Testis (tissue), 2 donors: Measurements from ENCODE around the gene HOXB3.

Experiments
- CTCF ChIP-seq, 3 experiments: fragments of 450-650 bp in 2 of 3; fragments of 200-600 bp in 1 of 3; sonication (generic) in 1 of 3; IDR thresholded peaks; one replicate each; pipeline ENCODE4 v1.5.1; 2016 to 2019; ENCODE audit warnings: antibody characterized with exemption in 3 of 3, mild to moderate bottlenecking in 2 of 3, moderate library complexity in 1 of 3
- POLR2A ChIP-seq: fragments of 450-650 bp; IDR thresholded peaks from one replicate; pipeline ENCODE4 v1.6.1; 2017; ENCODE audit warnings: antibody characterized with exemption, mild to moderate bottlenecking, moderate library complexity

GRCh38 chr17:48589060-48589830, 796 bp downstream of the HOXB3 start:
- TF ChIP-seq POLR2A (no peak), CTCF (IDR thresholded peaks at IDR 0.05) (no peak)
